ENCODE measurements around the gene OR13C2.
"Not testable (repeated sequence)": the region's sequence is repeated elsewhere in the genome, so short reads cannot be mapped to it uniquely, and the experiment has no call there.

OR13C2 gene

GRCh38 chr9:104605527-104605926 is at the start of gene OR13C2:
Gene OR13C2 (minus strand): TSS chr9:104605627. CDS start chr9:104605627, 0 bp downstream.
- DNase-seq, result not testable (repeated sequence)

DNA sequence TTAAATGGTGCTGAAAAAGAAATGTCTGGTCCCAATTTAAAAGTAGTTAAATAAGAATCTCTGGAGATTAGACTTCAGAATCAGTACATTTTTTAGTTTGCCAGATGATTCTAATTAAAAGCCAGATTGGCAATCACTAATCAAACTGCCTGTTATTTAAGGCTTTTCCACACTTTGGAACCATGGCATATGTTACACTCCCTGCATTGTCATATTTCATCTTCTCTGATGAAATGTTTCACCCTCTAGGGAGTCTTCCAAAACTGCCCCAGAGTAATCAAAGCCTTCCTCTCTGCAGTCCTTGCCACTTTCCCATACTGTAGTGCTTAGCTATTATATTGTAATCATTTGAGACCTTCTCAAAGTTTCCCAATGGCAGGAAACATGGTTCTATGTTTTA is 30.0 kb upstream of the OR13C2 start:
- no peak for DNase-seq

- DNase-seq, result no peak
These were observed 28.6 kb upstream of the OR13C2 start for GRCh38 chr9:104633976-104634520.

GRCh38 chr9:104625964-104626363 is 20.5 kb upstream of the OR13C2 start:
- DNase-seq, result not testable (repeated sequence)

- no peak for DNase-seq
These were observed 12.7 kb upstream of the OR13C2 start, which contains the start of gene OR13C9 for GRCh38 chr9:104618104-104618503. Gene OR13C9 (minus strand): TSS chr9:104618204. CDS start chr9:104618204, 0 bp downstream.

DNA sequence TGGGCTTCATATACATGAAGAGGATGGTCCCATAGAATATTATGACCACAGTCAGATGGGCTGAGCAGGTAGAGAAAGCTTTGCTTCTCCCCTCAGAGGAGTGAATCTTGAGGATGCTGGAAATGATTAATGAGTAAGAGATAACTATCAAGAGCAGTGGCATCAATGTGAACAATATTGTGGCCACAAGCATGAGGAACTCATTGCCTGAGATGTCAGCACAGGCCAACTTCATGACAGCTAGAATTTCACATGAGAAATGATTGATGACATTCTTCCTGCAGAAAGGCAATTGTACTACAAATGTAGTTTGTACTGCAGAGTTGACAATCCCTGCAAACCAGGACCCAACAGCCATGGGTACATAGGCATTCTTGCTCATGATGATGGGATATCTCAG is 12.0 kb upstream of the OR13C2 start:
- no peak for DNase-seq

GRCh38 chr9:104611213-104611612 is 5.8 kb upstream of the OR13C2 start:
- DNase-seq, result no peak

DNA sequence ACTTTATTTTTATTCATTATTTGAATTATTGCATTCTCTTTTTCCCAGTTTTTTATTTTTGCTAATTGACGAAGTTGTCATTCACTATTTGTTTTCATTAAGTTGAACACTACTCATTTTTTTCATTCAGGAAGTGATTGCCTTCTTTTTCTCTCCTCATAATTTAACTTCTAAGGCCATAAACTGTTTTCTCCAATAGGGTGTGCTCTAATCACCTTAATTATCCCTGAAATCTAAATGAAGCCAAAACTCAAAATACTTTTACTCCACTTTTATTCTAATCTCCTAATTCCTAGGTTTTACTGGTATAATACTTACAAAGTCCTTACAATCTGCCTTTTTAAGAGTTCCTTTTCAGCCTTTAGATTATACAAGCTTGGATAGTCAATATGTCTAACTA is 2.9 kb upstream of the OR13C2 start:
- no peak for DNase-seq

GRCh38 chr9:104606152-104606551 is 725 bp upstream of the OR13C2 start:
- no peak for DNase-seq

- DNase-seq, result no peak
These were observed 626 bp downstream of the OR13C2 start for GRCh38 chr9:104604801-104605200.

- DNase-seq, result not testable (repeated sequence)
These were observed 6.1 kb downstream of the OR13C2 start, which contains the start of gene OR13C5 for GRCh38 chr9:104599313-104599712. Gene OR13C5 (minus strand): TSS chr9:104599413. CDS start chr9:104599413, 0 bp downstream.

DNA sequence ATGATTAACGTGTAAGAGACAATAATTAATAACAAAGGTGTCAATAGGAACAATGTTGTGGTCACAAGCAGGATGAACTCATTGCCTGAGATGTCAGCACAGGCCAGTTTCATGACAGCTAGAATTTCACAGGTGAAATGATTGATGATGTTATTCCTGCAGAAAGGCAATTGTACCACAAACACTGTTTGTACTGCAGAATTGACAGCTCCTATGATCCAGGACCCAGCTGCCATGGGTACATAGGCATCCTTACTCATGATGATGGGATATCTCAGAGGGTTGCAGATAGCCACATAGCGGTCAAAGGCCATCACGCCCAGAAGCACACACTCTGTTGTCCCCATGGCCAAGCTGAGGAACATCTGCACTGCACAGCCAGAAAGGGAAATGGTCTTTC is 6.7 kb downstream of the OR13C2 start:
- not testable (repeated sequence) for DNase-seq

- DNase-seq, result no peak
These were observed 15.8 kb downstream of the OR13C2 start for GRCh38 chr9:104589626-104590025.

- no peak for DNase-seq
These were observed 18.8 kb downstream of the OR13C2 start for GRCh38 chr9:104586496-104587180.

DNA sequence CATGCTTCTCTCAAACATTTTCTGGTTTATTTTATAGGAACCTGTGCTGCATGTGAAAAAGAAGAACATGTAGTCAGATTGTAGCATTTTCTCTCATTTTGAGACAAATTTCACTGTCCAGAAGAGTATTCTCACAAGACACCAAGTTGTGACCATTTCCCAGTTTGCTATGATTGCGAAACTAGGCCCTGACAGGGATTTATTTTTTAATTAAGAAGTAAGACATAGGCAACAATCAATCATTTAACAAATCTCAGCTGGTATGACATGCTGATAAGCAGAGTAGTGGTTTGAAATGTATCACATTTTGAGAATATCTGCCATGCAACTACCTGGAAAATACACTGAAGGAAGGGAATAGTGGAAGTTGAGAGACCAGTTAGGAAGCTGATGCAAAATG is 24.9 kb downstream of the OR13C2 start:
- DNase-seq, result no peak

DNA sequence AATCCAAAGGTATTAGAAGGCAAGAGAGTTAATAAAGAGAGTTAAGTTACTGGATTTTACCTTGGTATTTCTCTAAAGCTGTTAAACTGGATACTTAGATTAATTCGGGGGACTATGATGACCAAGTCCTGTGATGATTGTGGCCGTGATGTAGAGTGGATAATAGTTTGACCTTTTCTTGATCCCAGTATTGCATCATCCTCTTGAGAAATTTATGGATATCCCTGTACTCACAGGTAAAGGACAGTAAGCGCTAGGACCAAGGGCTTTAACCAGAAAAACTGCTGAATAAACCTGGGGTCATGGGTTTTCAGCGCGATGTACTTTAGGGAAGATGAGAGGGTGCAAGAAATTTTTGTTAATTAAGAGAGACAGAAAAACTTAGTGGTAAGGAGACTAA is 28.2 kb downstream of the OR13C2 start:
- DNase-seq, result no peak

- DNase-seq, result no peak
These were observed 30.0 kb downstream of the OR13C2 start for GRCh38 chr9:104575456-104575855.

- DNase-seq, result no peak
These were observed 32.8 kb downstream of the OR13C2 start for GRCh38 chr9:104572612-104573011.

DNA sequence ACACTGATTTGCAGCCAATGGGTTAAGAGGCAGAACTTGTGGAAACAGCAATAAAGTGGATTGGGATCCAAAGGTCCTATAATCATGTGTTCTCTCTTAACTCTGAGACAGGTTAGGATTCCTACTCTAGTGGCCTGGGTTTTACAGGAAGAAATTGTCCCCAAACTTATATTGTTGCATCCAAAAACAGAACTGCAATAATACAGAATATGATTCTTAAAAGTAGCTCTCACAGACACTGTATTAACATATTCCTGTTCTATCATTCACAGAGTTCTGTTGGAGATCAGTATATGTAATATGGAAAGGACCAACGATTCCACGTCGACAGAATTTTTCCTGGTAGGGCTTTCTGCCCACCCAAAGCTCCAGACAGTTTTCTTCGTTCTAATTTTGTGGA is 36.6 kb downstream of the OR13C2 start, which contains the start of gene OR13C8:
TSS of gene OR13C8 (plus strand) at position 301 of the 400 bp plus-strand sequence. CDS start at position 301, 0 bp downstream.
- DNase-seq, result no peak

- no peak for DNase-seq
These were observed 41.1 kb downstream of the OR13C2 start for GRCh38 chr9:104564358-104564757.

GRCh38 chr9:104556830-104557634 is 48.4 kb downstream of the OR13C2 start:
- no peak for DNase-seq

- no peak for DNase-seq
These were observed 49.9 kb downstream of the OR13C2 start for GRCh38 chr9:104555521-104555920.
